C4-2B (cell line): ENCODE measurements around the gene EXOSC2.

Experiments
- ZFX ChIP-seq: fragments of 450-650 bp; IDR thresholded peaks from 2 replicates; pipeline ENCODE4 v1.6.1; 2017
- TF ChIP-seq, protein P1 (sequence below): fragments of 450-650 bp; conservative IDR thresholded peaks from 2 replicates; pipeline ENCODE4 v1.5.1; 2017; ENCODE audit warnings: mild to moderate bottlenecking

- TF ChIP-seq, protein P1, sequence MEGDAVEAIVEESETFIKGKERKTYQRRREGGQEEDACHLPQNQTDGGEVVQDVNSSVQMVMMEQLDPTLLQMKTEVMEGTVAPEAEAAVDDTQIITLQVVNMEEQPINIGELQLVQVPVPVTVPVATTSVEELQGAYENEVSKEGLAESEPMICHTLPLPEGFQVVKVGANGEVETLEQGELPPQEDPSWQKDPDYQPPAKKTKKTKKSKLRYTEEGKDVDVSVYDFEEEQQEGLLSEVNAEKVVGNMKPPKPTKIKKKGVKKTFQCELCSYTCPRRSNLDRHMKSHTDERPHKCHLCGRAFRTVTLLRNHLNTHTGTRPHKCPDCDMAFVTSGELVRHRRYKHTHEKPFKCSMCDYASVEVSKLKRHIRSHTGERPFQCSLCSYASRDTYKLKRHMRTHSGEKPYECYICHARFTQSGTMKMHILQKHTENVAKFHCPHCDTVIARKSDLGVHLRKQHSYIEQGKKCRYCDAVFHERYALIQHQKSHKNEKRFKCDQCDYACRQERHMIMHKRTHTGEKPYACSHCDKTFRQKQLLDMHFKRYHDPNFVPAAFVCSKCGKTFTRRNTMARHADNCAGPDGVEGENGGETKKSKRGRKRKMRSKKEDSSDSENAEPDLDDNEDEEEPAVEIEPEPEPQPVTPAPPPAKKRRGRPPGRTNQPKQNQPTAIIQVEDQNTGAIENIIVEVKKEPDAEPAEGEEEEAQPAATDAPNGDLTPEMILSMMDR, result no peak
- TF ChIP-seq ZFX, result no peak
Measured at GRCh38 chr9:130689937-130690700, 3.5 kb upstream of the EXOSC2 start.
